HEK293T (cell line): Measurements from ENCODE around the gene WWTR1.

Source experiments
- ARNT ChIP-seq: fragments of 450-650 bp; IDR thresholded peaks from 2 replicates; pipeline ENCODE4 v1.6.1; 2017; ENCODE audit warnings: mild to moderate bottlenecking
- BHLHE40 ChIP-seq: fragments of 450-650 bp; IDR thresholded peaks from 2 replicates; pipeline ENCODE4 v1.6.1; 2016; ENCODE audit warnings: mild to moderate bottlenecking, moderate library complexity, borderline replicate concordance
- ELF4 ChIP-seq: fragments of 450-650 bp; IDR thresholded peaks from 2 replicates; pipeline ENCODE4 v1.6.1; 2017; ENCODE audit warnings: antibody characterized with exemption
- FOXK2 ChIP-seq: fragments of 450-650 bp; IDR thresholded peaks from 2 replicates; pipeline ENCODE4 v1.6.1; 2016; ENCODE audit warnings: mild to moderate bottlenecking
- FOXM1 ChIP-seq: fragments of 450-650 bp; IDR thresholded peaks from 2 replicates; pipeline ENCODE4 v1.6.1; 2017; ENCODE audit warnings: mild to moderate bottlenecking, borderline replicate concordance
- HDGF ChIP-seq: fragments of 450-650 bp; IDR thresholded peaks from 2 replicates; pipeline ENCODE4 v1.6.1; 2017; ENCODE audit warnings: antibody characterized with exemption, borderline replicate concordance
- LEF1 ChIP-seq: fragments of 450-650 bp; IDR thresholded peaks from 2 replicates; pipeline ENCODE4 v1.6.1; 2017; ENCODE audit warnings: mild to moderate bottlenecking, borderline replicate concordance
- NFRKB ChIP-seq: fragments of 450-650 bp; IDR thresholded peaks from 2 replicates; pipeline ENCODE4 v1.6.1; 2016; ENCODE audit warnings: mild to moderate bottlenecking, moderate library complexity
- PKNOX1 ChIP-seq: fragments of 450-650 bp; IDR thresholded peaks from 2 replicates; pipeline ENCODE4 v1.6.1; 2016
- SP1 ChIP-seq: fragments of 450-650 bp; IDR thresholded peaks from 2 replicates; pipeline ENCODE4 v1.6.1; 2017
- SUZ12 ChIP-seq: fragments of 450-650 bp; IDR thresholded peaks from 2 replicates; pipeline ENCODE4 v1.6.1; 2016; ENCODE audit warnings: mild to moderate bottlenecking
- ZNF384 ChIP-seq: fragments of 450-650 bp; IDR thresholded peaks from 2 replicates; pipeline ENCODE4 v1.6.1; 2016

- TF ChIP-seq FOXM1: no peak
- TF ChIP-seq LEF1: no peak
- TF ChIP-seq HDGF: no peak
- no peak for TF ChIP-seq ARNT
- no peak for TF ChIP-seq ZNF384
- TF ChIP-seq SUZ12: no peak
- TF ChIP-seq BHLHE40: no peak
- TF ChIP-seq ELF4: no peak
- no peak for TF ChIP-seq FOXK2
- TF ChIP-seq NFRKB: no peak
- no peak for TF ChIP-seq PKNOX1
- no peak for TF ChIP-seq SP1
Measured at GRCh38 chr3:149496891-149497290, 160.9 kb downstream of the WWTR1 start.
